Skeletal muscle satellite cell (primary cell): ENCODE data around the gene CTPS1.
A peak's percentile ranks its signal among the peaks of the same experiment; 100 is the strongest.

Experiments used
- H3K27me3 ChIP-seq: 2 replicates; pipeline ENCODE4 v1.7.0; 2013; ENCODE audit warnings: low read length; ENCODE audit not compliant: control insufficient read depth, insufficient read depth
- H3K36me3 ChIP-seq: 2 replicates; pipeline ENCODE4 v1.7.0; 2013; ENCODE audit warnings: mild to moderate bottlenecking, control low read depth, low read length; ENCODE audit not compliant: insufficient read depth
- H3K4me1 ChIP-seq: 2 replicates; pipeline ENCODE4 v1.7.0; 2013; ENCODE audit warnings: low read length; ENCODE audit not compliant: control insufficient read depth, insufficient read depth
- H3K4me2 ChIP-seq: 2 replicates; pipeline ENCODE4 v1.7.0; 2013; ENCODE audit warnings: mild to moderate bottlenecking, low read length
- H3K4me3 ChIP-seq: 2 replicates; pipeline ENCODE4 v1.7.0; 2013; ENCODE audit warnings: low read length
- H3K9ac ChIP-seq: 2 replicates; pipeline ENCODE4 v1.7.0; 2013; ENCODE audit warnings: mild to moderate bottlenecking, low read depth, low read length, moderate library complexity
- H3K9me3 ChIP-seq: replicated peaks from 2 replicates; pipeline ENCODE4 v1.7.0; 2013; ENCODE audit warnings: mild to moderate bottlenecking, control low read depth, low read length

CTPS1 gene

DNA sequence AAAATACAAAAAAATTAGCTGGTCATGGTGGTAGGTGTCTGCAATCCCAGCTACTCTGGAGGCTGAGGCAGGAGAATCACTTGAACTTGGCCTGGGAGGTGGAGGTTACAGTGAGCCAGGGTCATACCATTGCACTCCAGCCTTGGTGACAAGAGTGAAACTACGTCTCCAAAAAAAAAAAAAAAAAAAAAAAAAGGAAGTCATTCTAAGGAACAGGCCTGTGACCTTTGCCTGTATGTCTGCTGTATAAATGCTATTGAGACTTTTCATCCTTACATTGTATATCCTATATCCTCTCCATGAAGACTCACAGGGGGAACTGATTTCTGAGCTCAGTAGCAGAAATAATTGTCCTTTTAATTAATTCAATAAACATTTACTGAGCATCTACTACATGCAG, 7.5 kb upstream of the CTPS1 start:
- Histone ChIP-seq H3K27me3 (no peaks in the 10 kb centered on the region), H3K9me3 (no peaks in the 10 kb centered on the region), H3K4me1 (peaks cover 18% of the 10 kb centered on the region), H3K9ac (no peak overlapping the region), H3K4me2 (no peak overlapping the region), H3K36me3 (no peaks in the 10 kb centered on the region), H3K4me3 (no peak overlapping the region)

DNA sequence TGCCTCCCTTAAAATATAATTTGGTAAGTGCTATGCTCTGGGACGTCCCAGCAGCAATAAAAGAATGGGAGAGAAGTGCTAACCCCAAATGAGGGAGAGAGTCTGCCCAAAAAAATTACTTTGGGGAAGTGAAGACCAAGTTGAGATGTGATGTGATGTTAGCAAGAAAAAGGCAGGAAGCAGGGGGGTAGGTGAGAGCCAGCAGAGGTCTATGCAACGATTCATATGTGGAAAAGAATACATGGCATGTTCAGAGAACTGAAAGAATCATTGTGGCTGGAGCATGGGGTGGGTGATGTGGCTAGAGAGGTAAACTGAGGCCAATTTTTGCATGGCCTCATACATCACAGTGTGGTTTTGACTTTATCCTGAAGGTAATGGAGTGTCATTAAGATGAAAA, 5.6 kb upstream of the CTPS1 start:
- no peak overlapping the region for H3K4me2 ChIP-seq
- H3K27me3 ChIP-seq, result no peaks in the 10 kb centered on the region
- no peaks in the 10 kb centered on the region for H3K9me3 ChIP-seq
- H3K36me3 ChIP-seq, result no peaks in the 10 kb centered on the region
- H3K4me1 ChIP-seq, result peaks cover 16% of the 10 kb centered on the region
- no peak overlapping the region for H3K9ac ChIP-seq
- no peak overlapping the region for H3K4me3 ChIP-seq

DNA sequence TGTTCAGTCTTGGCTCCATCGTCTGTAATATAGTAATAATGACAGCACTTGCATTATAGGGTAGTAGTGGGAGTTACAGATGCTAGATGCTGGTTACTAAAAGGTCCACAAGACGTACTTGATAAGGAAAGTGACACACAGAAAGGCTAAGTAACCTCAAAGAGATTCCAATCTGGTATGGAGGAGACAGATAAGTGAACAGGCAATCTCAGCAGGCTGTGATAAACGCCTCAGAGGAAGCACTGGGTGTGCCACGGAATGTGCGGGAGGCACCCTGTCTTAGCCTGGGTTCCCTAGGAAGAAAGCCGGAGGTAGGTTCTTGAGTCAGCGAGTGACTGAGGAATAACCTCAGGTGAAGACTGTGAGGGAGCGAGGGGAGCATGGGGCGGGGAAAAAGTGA, 4.6 kb upstream of the CTPS1 start:
- Histone ChIP-seq H3K4me3 (no peak overlapping the region), H3K27me3 (no peaks in the 10 kb centered on the region), H3K9ac (no peak overlapping the region), H3K4me1 (peaks cover 21% of the 10 kb centered on the region), H3K4me2 (no peak overlapping the region), H3K9me3 (no peaks in the 10 kb centered on the region), H3K36me3 (no peaks in the 10 kb centered on the region)

DNA sequence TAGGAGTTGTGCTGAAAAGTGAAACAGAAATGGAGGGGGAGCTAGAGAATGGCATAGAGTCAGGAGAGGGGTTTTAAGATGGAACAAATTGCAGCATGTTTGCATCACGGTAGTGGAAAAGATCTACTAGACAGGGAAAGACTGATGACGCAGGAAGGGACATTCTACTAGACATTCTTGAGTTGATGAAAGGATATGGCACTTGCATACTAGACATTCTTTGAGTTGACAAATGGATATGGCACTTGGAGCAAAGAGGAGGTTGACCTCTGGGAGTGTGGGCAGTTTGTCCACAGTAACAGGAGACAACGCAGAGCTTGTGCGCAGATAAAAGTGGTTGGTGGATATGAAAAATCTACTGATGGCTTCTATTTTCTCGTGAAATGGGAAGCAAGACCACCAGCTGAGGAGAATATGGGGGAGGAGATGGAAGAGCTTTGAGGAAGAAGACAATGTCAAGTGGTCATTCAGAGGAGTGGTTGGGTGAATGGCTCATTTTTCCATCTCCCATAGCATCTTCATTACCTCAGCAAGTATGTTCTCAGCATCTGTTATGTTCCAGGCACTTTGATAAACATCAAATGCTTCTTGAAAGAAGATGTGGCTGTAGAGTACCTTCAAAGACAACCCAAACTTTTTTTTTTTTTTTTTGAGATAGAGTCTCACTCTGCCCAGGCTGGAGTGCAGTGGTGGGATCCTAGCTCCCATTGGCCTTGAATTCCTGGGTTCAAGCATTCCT, 2.4 kb upstream of the CTPS1 start:
- H3K36me3 ChIP-seq, result no peaks in the 10 kb centered on the region
- peaks cover 38% of the 10 kb centered on the region for H3K4me1 ChIP-seq
- H3K9me3 ChIP-seq, result no peaks in the 10 kb centered on the region
- H3K9ac ChIP-seq, result no peak overlapping the region
- no peaks in the 10 kb centered on the region for H3K27me3 ChIP-seq
- no peak overlapping the region for H3K4me3 ChIP-seq
- H3K4me2 ChIP-seq, result peak overlapping the region; percentile 2

DNA sequence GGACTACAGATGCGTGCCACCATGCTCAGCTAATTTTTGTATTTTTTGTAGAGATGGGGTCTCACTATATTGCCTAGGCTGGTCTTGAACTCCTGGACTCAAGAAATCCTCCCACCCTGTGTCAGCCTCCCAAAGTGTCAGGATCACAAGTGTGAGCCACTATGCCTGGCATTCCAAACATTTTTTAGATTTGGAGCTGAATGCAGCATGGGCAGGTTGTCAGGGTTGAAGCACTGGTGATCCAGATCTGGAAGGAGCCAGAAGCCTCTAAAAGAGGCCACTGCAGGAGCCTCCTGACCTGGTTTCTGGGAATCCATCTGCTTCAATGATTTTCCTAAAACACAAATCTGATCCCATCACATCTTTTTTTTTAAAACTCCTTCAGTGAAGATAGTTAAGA, 1.8 kb upstream of the CTPS1 start:
- Histone ChIP-seq H3K4me1 (peaks cover 43% of the 10 kb centered on the region), H3K4me2 (no peak overlapping the region), H3K9me3 (no peaks in the 10 kb centered on the region), H3K9ac (no peak overlapping the region), H3K36me3 (no peaks in the 10 kb centered on the region), H3K27me3 (no peaks in the 10 kb centered on the region), H3K4me3 (no peak overlapping the region)

- peaks cover 54% of the 10 kb centered on the region for H3K4me1 ChIP-seq
- H3K9ac ChIP-seq, result peak overlapping the region; percentile 95
- H3K4me3 ChIP-seq, result peak overlapping the region; percentile 92
- H3K27me3 ChIP-seq, result no peaks in the 10 kb centered on the region
- peak overlapping the region; percentile 82 for H3K4me2 ChIP-seq
- no peaks in the 10 kb centered on the region for H3K9me3 ChIP-seq
- H3K36me3 ChIP-seq, result peaks cover 7% of the 10 kb centered on the region
Measured at GRCh38 chr1:40978886-40979240, 633 bp upstream of the CTPS1 start.

GRCh38 chr1:40980068-40980452, 564 bp downstream of the CTPS1 start:
- H3K4me3 ChIP-seq, result peak overlapping the region; percentile 92
- H3K27me3 ChIP-seq, result no peaks in the 10 kb centered on the region
- no peaks in the 10 kb centered on the region for H3K9me3 ChIP-seq
- H3K4me2 ChIP-seq, result peak overlapping the region; percentile 82
- H3K36me3 ChIP-seq, result peaks cover 19% of the 10 kb centered on the region
- peak overlapping the region; percentile 95 for H3K9ac ChIP-seq
- peaks cover 63% of the 10 kb centered on the region for H3K4me1 ChIP-seq

GRCh38 chr1:40980453-40981121, 1.1 kb downstream of the CTPS1 start:
- Histone ChIP-seq H3K4me3 (peak overlapping the region; percentile 92), H3K4me2 (peak overlapping the region; percentile 82), H3K4me1 (peaks cover 63% of the 10 kb centered on the region), H3K9me3 (no peaks in the 10 kb centered on the region), H3K9ac (peak overlapping the region; percentile 95), H3K36me3 (peaks cover 24% of the 10 kb centered on the region), H3K27me3 (no peaks in the 10 kb centered on the region)

- peak overlapping the region; percentile 82 for H3K4me2 ChIP-seq
- no peaks in the 10 kb centered on the region for H3K27me3 ChIP-seq
- peak overlapping the region; percentile 95 for H3K9ac ChIP-seq
- H3K36me3 ChIP-seq, result peaks cover 37% of the 10 kb centered on the region
- H3K4me3 ChIP-seq, result peak overlapping the region; percentile 92
- H3K4me1 ChIP-seq, result peaks cover 63% of the 10 kb centered on the region
- no peaks in the 10 kb centered on the region for H3K9me3 ChIP-seq
Measured at GRCh38 chr1:40981691-40982448, 2.4 kb downstream of the CTPS1 start.

DNA sequence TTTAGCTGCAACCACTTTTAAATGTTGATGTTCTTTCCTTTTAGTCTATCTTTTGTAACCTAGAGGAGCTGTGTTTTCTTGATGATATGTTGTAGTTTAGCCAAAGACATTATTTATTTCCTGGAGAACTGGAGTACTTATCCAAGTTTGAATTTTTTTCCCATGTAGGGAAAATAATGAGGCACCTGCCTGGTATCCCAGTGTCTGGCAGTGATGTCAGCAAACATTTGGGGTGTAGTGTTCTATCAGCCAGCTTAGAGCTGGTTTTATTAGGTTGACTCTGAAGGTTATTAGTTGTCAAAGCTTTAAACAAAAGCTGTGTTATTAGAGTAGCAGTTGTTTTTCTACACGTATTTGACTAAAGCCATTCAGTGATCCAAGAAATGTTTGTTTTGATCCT, 3.2 kb downstream of the CTPS1 start:
- Histone ChIP-seq H3K4me2 (peak overlapping the region; percentile 82), H3K4me3 (no peak overlapping the region), H3K27me3 (no peaks in the 10 kb centered on the region), H3K9ac (no peak overlapping the region), H3K9me3 (no peaks in the 10 kb centered on the region), H3K4me1 (peaks cover 54% of the 10 kb centered on the region), H3K36me3 (peaks cover 45% of the 10 kb centered on the region)

GRCh38 chr1:40983286-40983685, 3.8 kb downstream of the CTPS1 start:
- H3K4me1 ChIP-seq, result peaks cover 52% of the 10 kb centered on the region
- H3K4me3 ChIP-seq, result no peak overlapping the region
- H3K36me3 ChIP-seq, result peaks cover 50% of the 10 kb centered on the region

More at GRCh38 chr1:40983286-40983685, 3.8 kb downstream of the CTPS1 start:
- Histone ChIP-seq H3K27me3 (no peaks in the 10 kb centered on the region), H3K9ac (no peak overlapping the region), H3K9me3 (no peaks in the 10 kb centered on the region), H3K4me2 (peak overlapping the region; percentile 82)
